Stimulated activated CD8-positive, alpha-beta memory T cell treated with anti-CD3 and anti-CD28 coated beads, Interleukin-2, amount 100 ng/mL, for 48 hours (primary cell): ENCODE data around the gene PSMD3.

Source experiments
- DNase-seq, 2 donors: peaks; one replicate each; pipeline ENCODE4 v3.0.0-alpha.2; 2020; ENCODE audit warnings: low read depth in 2 of 2

Gene PSMD3

GRCh38 chr17:39960524-39961041 lies 20.0 kb upstream of the PSMD3 start:
- DNase-seq = no peak

GRCh38 chr17:39962642-39963220 lies 17.9 kb upstream of the PSMD3 start, which contains the start of gene GSDMA:
Gene GSDMA, plus strand, starts transcription at chr17:39963004. Its CDS starts 2,684 bp downstream, at chr17:39965688.
- no peak for DNase-seq

- no peak for DNase-seq
Measured at GRCh38 chr17:39963829-39964228, 16.8 kb upstream of the PSMD3 start.

- DNase-seq = no peak
Measured at GRCh38 chr17:39965017-39965699, 15.4 kb upstream of the PSMD3 start.

DNA sequence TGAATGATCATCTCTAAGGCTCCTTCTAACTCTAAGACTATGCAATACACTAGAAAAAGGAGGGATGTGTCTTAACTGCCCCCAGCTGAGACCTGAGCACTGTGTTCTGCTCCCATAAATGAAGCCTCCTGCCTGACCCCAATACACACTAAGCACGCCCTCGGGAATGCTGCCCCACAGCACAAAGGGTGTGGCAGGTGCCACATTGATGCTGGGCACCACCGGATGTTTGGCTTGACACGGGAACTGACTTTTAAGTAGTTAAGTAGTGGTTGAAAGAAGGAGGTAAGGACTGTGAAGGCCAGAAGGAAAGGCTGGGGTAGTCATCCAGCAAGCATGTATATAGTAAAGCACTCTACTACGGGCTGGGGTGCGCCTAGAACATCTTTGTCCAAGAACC lies 13.8 kb upstream of the PSMD3 start:
- no peak for DNase-seq

GRCh38 chr17:39968761-39969160 lies 11.8 kb upstream of the PSMD3 start:
- no peak for DNase-seq

- no peak for DNase-seq
Measured at GRCh38 chr17:39969375-39969774, 11.2 kb upstream of the PSMD3 start.

GRCh38 chr17:39970157-39970692 lies 10.4 kb upstream of the PSMD3 start:
- DNase-seq = no peak

GRCh38 chr17:39971076-39971603 lies 9.5 kb upstream of the PSMD3 start:
- no peak for DNase-seq

DNA sequence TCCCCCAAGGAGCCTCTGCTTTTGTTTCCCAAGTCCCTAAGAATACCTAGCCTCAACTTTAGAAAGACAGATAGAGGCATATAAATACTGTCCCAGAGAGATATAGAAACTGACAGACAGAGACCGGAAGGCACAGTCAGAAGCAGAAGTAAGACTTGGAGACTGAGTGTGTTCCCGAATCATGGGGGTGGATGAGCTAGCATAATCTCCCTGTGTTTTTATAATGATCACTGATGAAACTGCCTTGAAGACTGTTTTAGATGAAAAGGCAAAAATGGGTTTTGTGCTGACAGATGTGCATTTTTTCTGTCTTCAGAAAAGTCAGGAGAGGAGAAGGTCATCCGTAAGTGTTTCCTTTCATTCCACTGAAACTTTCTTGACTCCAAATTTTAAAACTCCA lies 8.3 kb upstream of the PSMD3 start:
- no peak for DNase-seq

- DNase-seq = no peak
Measured at GRCh38 chr17:39973496-39973895, 7.1 kb upstream of the PSMD3 start.

GRCh38 chr17:39974433-39974832 lies 6.2 kb upstream of the PSMD3 start:
- no peak for DNase-seq

DNA sequence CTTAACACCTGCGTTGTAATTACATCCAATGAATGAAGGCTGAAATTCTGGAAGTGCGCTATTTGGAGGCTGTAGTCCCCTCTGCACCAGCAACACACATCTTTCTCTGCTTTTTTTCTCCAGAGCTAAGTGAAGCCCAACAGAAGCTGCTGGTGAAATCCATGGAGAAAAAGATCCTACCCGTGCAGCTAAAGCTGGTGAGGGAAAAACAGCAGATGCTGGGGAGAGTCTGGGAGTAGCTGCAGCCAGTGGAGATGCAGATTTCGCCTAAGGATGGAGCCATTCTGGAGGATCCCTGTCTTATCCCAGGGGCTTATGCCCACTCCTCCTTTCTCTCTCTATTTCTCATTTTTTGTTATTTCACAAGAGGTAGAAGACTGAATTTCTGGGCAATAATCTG lies 4.8 kb upstream of the PSMD3 start:
- DNase-seq = no peak

- DNase-seq = no peak
Measured at GRCh38 chr17:39979016-39979670, 1.5 kb upstream of the PSMD3 start.

- no peak for DNase-seq
Measured at GRCh38 chr17:39979893-39980350, 685 bp upstream of the PSMD3 start.

- no peak for DNase-seq
Measured at GRCh38 chr17:39981207-39981741, 667 bp downstream of the PSMD3 start.

DNA sequence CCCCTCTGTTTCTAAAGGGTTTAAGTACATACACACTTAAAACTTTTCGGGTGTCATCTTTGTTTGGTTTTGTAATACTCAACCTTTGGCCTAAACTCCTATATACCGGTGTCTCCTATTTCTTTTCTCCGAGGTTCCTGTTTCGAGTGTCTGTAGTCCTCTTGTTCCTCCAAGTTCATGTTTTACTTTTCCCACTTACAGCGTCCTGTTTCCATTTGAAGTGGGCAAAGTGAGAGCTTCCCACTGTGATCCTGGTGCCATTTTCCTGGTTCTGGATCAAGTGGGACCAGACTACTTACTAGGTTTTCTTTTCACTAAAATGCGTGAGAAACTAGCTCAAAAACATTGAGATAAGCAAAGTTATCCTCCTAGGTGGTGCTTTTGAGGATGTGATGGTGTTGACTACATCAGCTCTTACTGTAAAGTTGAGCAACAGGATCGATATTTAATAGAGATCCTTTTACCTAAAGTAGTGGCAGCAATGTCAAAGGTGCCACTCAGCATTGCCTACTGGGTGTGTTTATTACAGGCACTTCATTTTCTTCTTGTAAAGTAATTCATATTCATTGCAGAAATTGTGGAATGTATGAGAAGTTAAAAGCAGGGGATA lies 1.3 kb downstream of the PSMD3 start:
- no peak for DNase-seq

DNA sequence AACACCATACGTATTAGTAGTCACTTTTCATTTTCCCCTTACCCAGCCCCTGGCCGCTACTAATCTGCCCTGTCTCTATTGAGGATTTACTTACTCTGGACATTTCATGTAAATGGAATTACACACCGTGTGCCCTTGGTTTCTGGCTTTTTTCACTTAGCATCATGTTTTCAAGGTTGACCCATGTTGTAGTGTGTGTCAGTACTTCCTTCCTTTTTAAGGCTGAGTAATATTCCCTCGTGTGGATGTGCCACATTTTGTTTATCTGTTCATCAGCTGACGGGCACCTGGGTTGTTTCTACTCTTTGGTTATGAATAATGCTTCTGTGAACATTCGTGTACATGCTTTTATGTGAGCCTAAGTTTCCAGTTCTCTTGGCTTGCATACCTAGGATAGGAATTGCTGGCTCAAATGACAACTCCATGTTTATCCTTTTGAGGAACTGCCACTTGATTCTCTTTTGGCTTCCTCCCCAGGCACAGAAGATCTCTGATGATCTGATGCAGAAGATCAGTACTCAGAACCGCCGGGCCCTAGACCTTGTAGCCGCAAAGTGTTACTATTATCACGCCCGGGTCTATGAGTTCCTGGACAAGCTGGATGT lies 7.7 kb downstream of the PSMD3 start:
- no peak for DNase-seq

GRCh38 chr17:39994448-39994847 lies 13.8 kb downstream of the PSMD3 start:
- no peak for DNase-seq

- DNase-seq = no peak
Measured at GRCh38 chr17:39995438-39995837, 14.8 kb downstream of the PSMD3 start.

DNA sequence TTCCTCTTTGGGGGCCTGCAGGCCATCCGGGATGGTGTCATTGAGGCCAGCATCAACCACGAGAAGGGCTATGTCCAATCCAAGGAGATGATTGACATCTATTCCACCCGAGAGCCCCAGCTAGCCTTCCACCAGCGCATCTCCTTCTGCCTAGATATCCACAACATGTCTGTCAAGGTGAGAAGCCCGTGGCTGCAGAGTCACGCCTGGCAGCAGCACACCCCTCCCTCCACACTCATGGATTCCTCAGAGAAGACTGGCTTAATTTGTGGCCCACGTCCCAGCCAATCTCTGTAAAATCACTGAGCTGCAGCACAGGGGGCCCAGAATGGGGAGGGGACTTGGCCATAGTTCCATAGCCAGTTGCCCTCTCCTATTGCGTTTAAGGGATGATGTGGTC lies 15.6 kb downstream of the PSMD3 start:
- DNase-seq = no peak
